AG10803 (cell line): ENCODE measurements around the gene NNT.

ENCODE experiments used
- DNase-seq: peaks from one replicate; pipeline ENCODE4 v3.0.0; 2010; ENCODE audit warnings: low read depth
- H3K4me3 ChIP-seq: 2 replicates; pipeline ENCODE4 v1.5.1; 2011; ENCODE audit warnings: mild to moderate bottlenecking, low read length, control low read depth
- TF ChIP-seq, protein P1 (sequence below): conservative IDR thresholded peaks from 2 replicates; pipeline ENCODE4 v1.5.1; 2011; ENCODE audit warnings: mild to moderate bottlenecking, low read length, control low read depth, inconsistent platforms

NNT gene

GRCh38 chr5:43647789-43648188 lies 44.8 kb downstream of the NNT start:
- TF ChIP-seq, protein P1, sequence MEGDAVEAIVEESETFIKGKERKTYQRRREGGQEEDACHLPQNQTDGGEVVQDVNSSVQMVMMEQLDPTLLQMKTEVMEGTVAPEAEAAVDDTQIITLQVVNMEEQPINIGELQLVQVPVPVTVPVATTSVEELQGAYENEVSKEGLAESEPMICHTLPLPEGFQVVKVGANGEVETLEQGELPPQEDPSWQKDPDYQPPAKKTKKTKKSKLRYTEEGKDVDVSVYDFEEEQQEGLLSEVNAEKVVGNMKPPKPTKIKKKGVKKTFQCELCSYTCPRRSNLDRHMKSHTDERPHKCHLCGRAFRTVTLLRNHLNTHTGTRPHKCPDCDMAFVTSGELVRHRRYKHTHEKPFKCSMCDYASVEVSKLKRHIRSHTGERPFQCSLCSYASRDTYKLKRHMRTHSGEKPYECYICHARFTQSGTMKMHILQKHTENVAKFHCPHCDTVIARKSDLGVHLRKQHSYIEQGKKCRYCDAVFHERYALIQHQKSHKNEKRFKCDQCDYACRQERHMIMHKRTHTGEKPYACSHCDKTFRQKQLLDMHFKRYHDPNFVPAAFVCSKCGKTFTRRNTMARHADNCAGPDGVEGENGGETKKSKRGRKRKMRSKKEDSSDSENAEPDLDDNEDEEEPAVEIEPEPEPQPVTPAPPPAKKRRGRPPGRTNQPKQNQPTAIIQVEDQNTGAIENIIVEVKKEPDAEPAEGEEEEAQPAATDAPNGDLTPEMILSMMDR, result no peak
- H3K4me3 ChIP-seq, result no peak overlapping the region
- no peak for DNase-seq

GRCh38 chr5:43648499-43649124 lies 45.6 kb downstream of the NNT start:
- no peak overlapping the region for H3K4me3 ChIP-seq
- DNase-seq, result peak; percentile 83
- TF ChIP-seq, protein P1, result no peak

- peak; percentile 70 for DNase-seq
- no peak overlapping the region for H3K4me3 ChIP-seq
- TF ChIP-seq, protein P1, result no peak
These were observed 46.3 kb downstream of the NNT start for GRCh38 chr5:43649256-43649655.

DNA sequence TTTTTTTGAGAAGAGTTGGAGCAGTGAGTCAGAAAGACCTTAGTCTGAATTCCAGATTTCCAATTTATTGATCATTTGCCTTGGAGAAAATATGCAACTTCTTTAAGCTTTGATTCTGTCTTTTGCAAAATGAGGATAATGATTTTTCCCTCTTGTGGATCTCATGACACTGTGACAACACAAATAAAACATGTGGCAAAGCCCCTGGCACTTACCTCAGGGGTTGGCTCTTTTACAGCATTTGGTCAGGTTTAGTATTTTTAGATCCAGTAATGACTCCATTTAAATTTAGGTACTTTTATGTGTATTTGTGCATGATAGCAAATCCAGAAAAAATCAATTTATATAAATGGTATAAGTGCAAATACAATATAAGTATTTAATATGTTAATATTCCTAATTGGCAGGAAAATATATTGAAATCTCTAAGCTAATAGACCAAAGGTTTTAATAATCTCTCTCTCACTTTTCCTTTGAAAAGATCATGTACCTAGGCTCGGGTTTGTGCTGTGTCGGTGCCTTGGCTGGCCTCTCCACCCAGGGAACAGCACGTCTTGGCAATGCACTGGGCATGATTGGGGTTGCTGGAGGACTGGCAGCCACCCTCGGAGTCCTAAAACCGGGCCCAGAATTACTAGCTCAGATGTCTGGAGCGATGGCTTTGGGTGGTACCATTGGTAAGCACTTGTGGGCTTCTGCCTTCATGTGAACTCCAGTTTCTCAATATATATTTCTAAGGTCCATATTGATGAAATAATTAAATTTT lies 49.7 kb downstream of the NNT start:
- TF ChIP-seq, protein P1, result no peak
- no peak for DNase-seq
- no peak overlapping the region for H3K4me3 ChIP-seq

DNA sequence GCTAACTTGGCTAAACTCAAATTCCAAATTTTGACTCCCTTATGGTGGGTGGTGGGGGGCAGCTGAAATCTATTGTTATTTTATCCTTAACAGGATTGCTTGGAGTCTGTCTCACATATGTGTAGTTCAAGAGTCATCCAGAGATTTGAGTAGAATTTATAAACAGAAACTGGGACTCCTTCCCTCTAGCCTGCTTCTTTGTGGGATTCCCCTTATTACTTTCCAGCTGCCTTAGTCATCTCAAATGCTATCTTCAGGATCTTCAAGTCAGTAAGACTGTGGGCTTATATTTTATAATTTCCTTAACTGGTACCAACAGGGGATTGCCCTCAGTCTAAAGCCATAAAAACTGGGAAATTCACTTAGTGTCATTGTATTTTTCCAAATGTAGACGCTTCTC lies 55.5 kb downstream of the NNT start:
- peak; percentile 74 for DNase-seq
- H3K4me3 ChIP-seq, result no peak overlapping the region
- TF ChIP-seq, protein P1, result no peak

- no peak overlapping the region for H3K4me3 ChIP-seq
- TF ChIP-seq, protein P1, result no peak
- no peak for DNase-seq
These were observed 56.1 kb downstream of the NNT start for GRCh38 chr5:43659075-43659474.

GRCh38 chr5:43661102-43661501 lies 58.1 kb downstream of the NNT start:
- peak; percentile 55 for DNase-seq
- TF ChIP-seq, protein P1, result peak; percentile 58
- no peak overlapping the region for H3K4me3 ChIP-seq
